Brain pericyte (primary cell): ENCODE data around the gene CDH15.
A peak's percentile ranks its signal among the peaks of the same experiment; 100 is the strongest.

Source experiments
- DNase-seq: peaks from one replicate; pipeline ENCODE4 v3.0.0-alpha.2; 2012; ENCODE audit warnings: low read depth, low spot score

CDH15 gene

GRCh38 chr16:89199241-89200123 lies 27.9 kb downstream of the CDH15 start:
- DNase-seq = no peak

DNA sequence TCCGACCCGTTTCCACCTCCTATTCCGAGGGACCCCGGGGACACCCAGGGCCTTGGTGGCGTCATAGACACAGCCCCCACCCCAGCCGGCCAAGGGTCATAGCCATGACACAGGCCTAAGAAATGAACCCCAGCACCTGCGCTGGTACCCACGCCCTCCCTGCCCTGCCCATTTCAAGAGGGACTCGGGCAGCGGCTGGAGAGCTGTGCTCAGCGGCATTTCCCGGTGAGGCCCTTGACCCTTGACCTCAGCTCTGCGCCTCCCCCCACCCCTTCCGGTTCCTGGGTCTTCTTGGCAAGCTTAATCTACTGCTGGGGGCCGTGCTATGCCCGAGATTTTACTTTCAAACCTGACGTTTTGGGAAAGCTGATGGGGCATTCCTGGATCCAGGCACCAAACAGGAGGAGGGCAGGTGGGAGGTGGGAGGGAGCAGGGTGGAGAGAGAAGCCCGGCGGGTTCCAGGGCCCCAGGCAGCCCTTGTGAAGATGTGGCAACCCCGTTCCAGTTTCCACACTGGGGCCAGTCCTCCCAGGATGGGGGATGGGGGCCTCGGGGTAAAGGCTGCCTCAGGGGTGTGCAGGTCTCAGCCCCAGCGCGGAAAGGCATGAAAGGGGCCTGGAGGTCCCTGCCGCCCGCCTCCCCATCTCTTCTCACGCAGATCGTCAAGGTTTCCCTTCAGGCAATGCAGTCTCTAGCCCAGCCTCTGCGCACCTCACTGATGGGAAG lies 28.7 kb downstream of the CDH15 start, which contains the start of gene SLC22A31:
Gene SLC22A31 (minus strand): TSS at position 414 of the 726 bp plus-strand sequence. CDS start 36 bp downstream, at position 378.
- no peak for DNase-seq

GRCh38 chr16:89200850-89201411 lies 29.4 kb downstream of the CDH15 start:
- DNase-seq = no peak

- DNase-seq = no peak
Measured at GRCh38 chr16:89201439-89202377, 30.2 kb downstream of the CDH15 start.

DNA sequence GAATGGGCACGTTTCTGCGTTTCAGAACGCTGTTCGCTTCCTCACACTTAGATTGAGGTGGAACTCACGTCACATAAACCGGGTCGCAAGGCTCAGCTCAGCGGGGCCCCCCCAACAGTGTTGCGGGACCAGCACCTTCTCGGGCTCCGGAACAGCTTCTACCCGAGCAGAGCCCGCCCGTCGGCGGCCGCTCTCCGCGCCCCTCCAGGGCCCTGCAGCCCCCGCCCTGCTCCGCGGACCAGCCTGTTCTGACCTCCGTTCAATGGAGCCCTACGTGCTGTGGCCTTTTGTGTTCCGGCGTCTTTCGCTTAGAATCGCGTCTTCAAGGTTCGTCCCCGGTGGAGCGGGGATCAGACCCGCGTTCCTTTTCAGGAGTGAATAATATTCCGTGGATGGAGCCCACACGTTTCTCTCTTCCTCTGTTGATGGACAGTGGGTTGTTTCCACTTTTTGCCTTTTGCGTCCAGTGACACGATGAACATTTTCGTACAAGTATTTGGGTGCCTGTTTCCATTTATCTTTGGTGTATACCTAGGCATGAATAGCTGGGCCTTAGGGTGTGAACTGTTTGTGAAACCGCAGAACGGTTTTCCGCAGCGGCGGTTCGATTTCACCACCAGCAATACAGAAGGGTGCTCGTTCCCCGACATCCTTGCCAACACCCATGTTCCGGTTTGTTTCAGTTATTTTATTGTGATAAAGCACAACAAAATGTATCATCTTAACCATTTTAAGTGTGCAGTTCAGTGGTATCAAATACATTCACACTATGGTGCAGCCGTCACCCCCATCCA lies 31.1 kb downstream of the CDH15 start:
- no peak for DNase-seq

DNA sequence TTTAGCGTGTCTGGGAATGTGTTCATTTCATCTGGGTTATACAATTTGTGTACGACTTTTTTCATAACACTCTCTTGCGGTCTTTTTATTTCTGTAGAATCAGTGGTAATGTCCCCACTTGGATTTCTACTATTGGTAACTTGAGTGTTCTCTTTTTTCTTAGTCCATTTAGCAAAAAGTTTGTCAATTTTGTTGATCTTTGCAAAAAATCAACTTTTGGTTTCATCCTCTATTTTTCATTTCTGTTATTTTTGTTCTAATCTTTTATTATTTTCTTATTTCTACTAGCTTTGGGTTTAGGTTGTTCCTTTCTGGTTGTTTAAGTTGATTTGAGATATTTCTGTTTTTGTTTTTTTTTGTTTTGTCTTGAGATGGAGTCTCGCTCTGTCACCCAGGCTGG lies 36.4 kb downstream of the CDH15 start:
- no peak for DNase-seq

DNA sequence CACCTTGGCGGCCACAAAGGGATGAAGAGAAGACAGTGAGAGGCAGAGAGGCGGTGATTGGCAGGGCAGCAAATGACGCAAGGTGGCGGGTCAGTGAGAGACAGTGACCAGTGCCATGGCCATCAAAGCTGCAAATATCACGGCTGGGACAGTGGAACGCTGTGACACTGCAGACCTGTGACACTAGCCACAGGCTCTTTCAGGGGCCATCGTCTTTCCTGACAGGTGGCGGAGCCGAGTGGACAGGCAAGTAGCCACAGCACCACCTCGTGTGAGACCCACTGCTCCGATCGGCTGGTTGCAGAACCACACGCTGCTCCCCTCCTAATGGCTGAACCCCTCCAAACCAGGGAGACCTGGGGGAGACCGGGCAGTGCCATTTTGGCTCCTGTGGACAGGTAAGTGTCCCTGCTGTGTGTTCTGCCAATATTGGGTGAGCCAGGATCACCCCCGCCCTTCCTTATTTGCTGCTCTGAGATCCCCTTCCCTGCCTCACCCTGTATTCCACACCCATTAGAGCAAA lies 38.0 kb downstream of the CDH15 start:
- DNase-seq = no peak

GRCh38 chr16:89210165-89210903 lies 38.8 kb downstream of the CDH15 start:
- DNase-seq = no peak

- DNase-seq = no peak
Measured at GRCh38 chr16:89210904-89211515, 39.5 kb downstream of the CDH15 start.

- peak; percentile 31 for DNase-seq
Measured at GRCh38 chr16:89216315-89217137, 45.0 kb downstream of the CDH15 start.

DNA sequence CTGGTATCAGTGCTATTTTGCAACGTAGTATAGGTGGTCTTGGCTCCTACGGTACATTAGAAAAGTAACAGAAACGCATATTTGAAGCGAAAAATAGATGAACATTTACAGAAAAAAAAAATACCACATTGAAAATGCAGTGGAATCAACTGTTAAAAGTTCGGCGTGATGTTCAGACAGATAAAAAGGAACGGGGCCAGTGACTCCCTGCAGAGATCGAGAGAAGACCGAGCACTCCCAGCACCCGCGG lies 45.5 kb downstream of the CDH15 start:
- no peak for DNase-seq

- peak; percentile 39 for DNase-seq
Measured at GRCh38 chr16:89217388-89218191, 46.0 kb downstream of the CDH15 start, which contains the start of gene ZNF778. TSS of gene ZNF778 (plus strand) at chr16:89217703. CDS start at chr16:89221128, 3,425 bp downstream.

- DNase-seq = no peak
Measured at GRCh38 chr16:89219365-89219764, 47.8 kb downstream of the CDH15 start.

- DNase-seq = no peak
Measured at GRCh38 chr16:89221604-89222003, 50.1 kb downstream of the CDH15 start.

DNA sequence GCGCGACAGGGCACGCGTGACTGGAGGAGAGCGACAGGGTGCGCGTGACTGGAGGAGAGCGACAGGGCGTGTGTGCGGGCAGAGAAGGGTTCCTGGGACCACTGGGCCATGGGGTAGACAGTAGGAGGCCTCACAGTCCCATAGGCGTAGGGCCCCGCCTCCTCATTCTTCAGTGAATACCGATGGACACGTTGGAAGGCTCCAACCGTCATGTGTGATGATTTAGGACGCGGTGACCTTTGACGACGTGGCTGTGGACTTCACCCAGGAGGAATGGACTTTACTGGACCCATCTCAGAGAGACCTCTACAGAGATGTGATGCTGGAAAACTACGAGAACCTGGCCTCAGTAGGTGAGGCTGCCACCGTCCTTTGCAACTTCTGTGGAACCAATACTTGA lies 51.4 kb downstream of the CDH15 start:
- DNase-seq = no peak

DNA sequence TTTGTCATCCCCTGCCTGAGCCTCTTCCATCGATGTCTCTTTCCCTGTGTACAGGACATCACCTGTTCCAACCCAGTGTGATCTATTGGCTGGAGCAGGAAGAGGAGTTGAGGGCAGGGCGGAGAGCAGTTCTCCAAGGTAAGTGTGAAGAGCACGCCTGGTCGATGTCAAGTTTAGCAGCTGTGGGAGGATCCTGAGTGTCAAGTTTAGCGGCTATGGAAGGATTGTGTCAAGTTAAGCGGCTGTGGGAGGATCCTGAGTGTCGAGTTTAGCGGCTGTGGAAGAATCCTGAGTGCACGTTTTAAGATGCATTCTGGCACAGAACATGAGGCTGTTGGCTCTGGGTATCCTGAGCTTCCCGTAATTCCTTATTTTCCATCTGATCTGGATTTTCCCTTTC lies 53.1 kb downstream of the CDH15 start:
- no peak for DNase-seq

DNA sequence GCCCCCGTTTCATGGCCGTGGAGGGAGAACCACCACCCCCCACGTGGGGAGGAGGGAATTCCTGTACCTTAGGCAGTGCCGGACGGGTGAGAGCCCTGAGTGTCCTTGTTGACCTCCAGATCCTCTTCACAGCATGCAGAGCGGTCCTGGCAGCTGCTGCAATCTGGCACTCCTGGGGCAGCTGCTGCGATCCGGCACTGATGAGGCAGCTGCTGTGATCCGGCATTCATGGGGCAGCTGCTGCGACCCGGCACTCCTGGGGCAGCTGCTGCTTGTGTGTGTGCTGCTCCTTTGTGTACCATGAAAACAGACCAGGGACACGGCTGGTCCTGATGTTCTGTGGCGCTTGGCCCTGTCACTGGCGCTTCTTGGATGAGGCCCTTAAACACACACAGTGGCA lies 58.7 kb downstream of the CDH15 start:
- no peak for DNase-seq

- no peak for DNase-seq
Measured at GRCh38 chr16:89232107-89232506, 60.6 kb downstream of the CDH15 start.
